Panc1 (cell line): ENCODE data around the gene CTBP1. TPM values are rescaled to one million over a fixed set of nuclear protein-coding genes. Genes with fewer than 3 reads are reported as not detected.

Experiments used
- ATAC-seq: fragments of 200-7000 bp; cut with Tn5 transposase; 2 replicates; pipeline ENCODE4 v1.9.1; 2020; ENCODE audit warnings: mild to moderate bottlenecking, moderate library complexity
- BruUV-seq: library from RNA; stranded (reverse); fragments of 400-500 nt; replicated peaks from 2 replicates; lab custom pipeline; 2021; lab: Mats Ljungman, UMichigan
- CTCF ChIA-PET: fragments of 300-600 bp; sonication (Branson Sonifier 250); formaldehyde crosslinking; loops from one replicate; lab custom pipeline; 2022; ENCODE audit warnings: antibody characterized with exemption; lab: Charles Lee
- POLR2A ChIA-PET: fragments of 300-600 bp; sonication (Branson Sonifier 250); formaldehyde crosslinking; loops from one replicate; lab custom pipeline; 2022; ENCODE audit warnings: antibody characterized with exemption; lab: Charles Lee
- DNase-seq: peaks from one replicate; pipeline ENCODE4 v3.0.0-alpha.2; 2010; ENCODE audit warnings: low read depth, low spot score
- H3K27ac ChIP-seq: 2 replicates; pipeline ENCODE4 v1.5.1; 2011; ENCODE audit warnings: mild to moderate bottlenecking, low read length, inconsistent platforms
- H3K27me3 ChIP-seq: fragments of 200-500 bp; sonication (Bioruptor generic); 2 replicates; pipeline ENCODE4 v1.6.0; 2014; ENCODE audit warnings: low read length, inconsistent platforms; ENCODE audit not compliant: control insufficient read depth, insufficient read depth
- H3K36me3 ChIP-seq: fragments of 200-500 bp; sonication (Bioruptor generic); 2 replicates; pipeline ENCODE4 v1.5.1; 2014; ENCODE audit warnings: inconsistent platforms, mild to moderate bottlenecking, low read length, moderate library complexity; ENCODE audit not compliant: control insufficient read depth, insufficient read depth
- H3K4me1 ChIP-seq: 2 replicates; pipeline ENCODE4 v1.5.1; 2011; ENCODE audit warnings: inconsistent platforms, mild to moderate bottlenecking, low read length, moderate library complexity; ENCODE audit not compliant: control insufficient read depth, insufficient read depth
- H3K4me3 ChIP-seq, 2 experiments: 2 replicates each; pipeline ENCODE4 v1.5.1; 2011 to 2012; ENCODE audit warnings: low read depth in 2 of 2, low read length in 2 of 2, mild to moderate bottlenecking in 2 of 2, inconsistent platforms in 1 of 2, moderate library complexity in 1 of 2
- H3K9me3 ChIP-seq: fragments of 200-500 bp; sonication (Bioruptor generic); 2 replicates; pipeline ENCODE4 v1.5.1; 2014; ENCODE audit warnings: low read depth, mild to moderate bottlenecking, inconsistent platforms, low read length, moderate library complexity; ENCODE audit not compliant: control insufficient read depth, insufficient read depth
- POLR2AphosphoS5 ChIP-seq: IDR thresholded peaks from 2 replicates; pipeline ENCODE4 v1.6.1; 2012; ENCODE audit warnings: mild to moderate bottlenecking, low read depth, low read length, moderate library complexity
- REST ChIP-seq, 2 experiments: IDR thresholded peaks; 2 replicates each; pipeline ENCODE4 v1.6.1; 2011 to 2012; ENCODE audit warnings: low read depth in 2 of 2, control low read depth in 1 of 2, low read length in 1 of 2, mild to moderate bottlenecking in 1 of 2, moderate library complexity in 1 of 2; ENCODE audit not compliant: insufficient read depth in 1 of 2
- SIN3A ChIP-seq: IDR thresholded peaks from 2 replicates; pipeline ENCODE4 v1.6.1; 2012; ENCODE audit warnings: low read depth, mild to moderate bottlenecking, low read length, moderate library complexity, borderline replicate concordance; ENCODE audit not compliant: insufficient read depth
- TCF7L2 ChIP-seq: IDR thresholded peaks from 2 replicates; pipeline ENCODE4 v1.6.1; 2011; ENCODE audit warnings: mild to moderate bottlenecking, low read depth, low read length, inconsistent platforms
- in situ Hi-C: cut with HindIII; loops from 2 replicates; pipeline ENCODE4 v1.10.0; 2016; ENCODE audit warnings: low sequenced_read_pairs, low pct_unique_long_range_greater_than_20kb
- intact Hi-C: fragments of 100-400 bp; cut with micrococcal nuclease; formaldehyde crosslinking; loops from one replicate; pipeline ENCODE4 v1.10.0; 2022; ENCODE audit not compliant: unreplicated experiment
- total RNA-seq: library from RNA; stranded (reverse); gene quantifications from one replicate; pipeline ENCODE4 v1.2.1, GENCODE V29; 2021; ENCODE audit not compliant: unreplicated experiment
- TF ChIP-seq, protein P1 (sequence below): fragments of 450-650 bp; IDR thresholded peaks from 2 replicates; pipeline ENCODE4 v1.5.1; 2017; ENCODE audit warnings: mild to moderate bottlenecking

Gene CTBP1
- total RNA-seq, 1 experiment from 2014 or later = 157 TPM

DNA sequence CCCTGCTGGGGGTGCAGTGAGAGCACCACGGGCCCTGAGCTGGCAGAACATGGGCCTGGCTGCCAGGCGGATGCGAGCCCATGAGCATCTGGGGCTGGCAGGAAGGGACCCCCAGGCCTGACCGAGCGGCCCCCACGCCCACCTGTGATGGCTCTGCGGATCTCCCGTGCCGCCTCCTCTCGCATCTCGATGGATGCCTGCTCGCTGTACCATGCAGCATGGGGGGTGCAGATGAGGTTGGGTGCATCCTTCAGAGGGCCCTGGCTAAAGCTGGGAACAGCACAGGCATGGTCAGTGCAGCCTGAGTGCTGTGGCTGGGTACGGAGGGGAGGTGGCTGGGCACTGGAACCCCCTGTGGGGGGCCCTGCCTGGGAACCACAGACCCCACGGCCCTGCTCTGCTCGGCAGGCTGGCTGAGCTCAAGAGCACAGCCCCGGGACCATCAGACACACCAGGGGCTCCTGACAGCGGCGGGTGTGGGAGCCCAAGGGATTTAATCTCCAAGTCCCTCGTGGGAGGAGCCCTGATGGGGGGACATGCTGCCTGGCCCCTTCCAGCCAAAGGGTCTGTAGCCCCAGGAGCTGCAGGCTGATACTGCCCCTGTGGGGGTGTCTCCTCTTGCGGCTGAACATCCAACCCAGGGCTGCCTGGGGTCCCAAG, 35.5 kb downstream of the CTBP1 start:
- Histone ChIP-seq H3K4me3 (no peak overlapping the region), H3K4me1 (peaks cover 14% of the 10 kb centered on the region), H3K9me3 (no peaks in the 10 kb centered on the region), H3K27ac (no peak overlapping the region), H3K27me3 (no peaks in the 10 kb centered on the region), H3K36me3 (no peaks in the 10 kb centered on the region)
- POLR2A ChIA-PET = no interaction called here
- in situ Hi-C loops = no loop called here
- TF ChIP-seq REST (IDR thresholded peaks at IDR 0.05; ENCODE audit: insufficient read depth in 1 of 2, low read depth in 2 of 2, low read length in 1 of 2) = no peak
- ATAC-seq = no peak
- no peak for DNase-seq
- CTCF ChIA-PET = no interaction called here
- intact Hi-C loops = no loop called here
- no TSS peak for BruUV-seq

DNA sequence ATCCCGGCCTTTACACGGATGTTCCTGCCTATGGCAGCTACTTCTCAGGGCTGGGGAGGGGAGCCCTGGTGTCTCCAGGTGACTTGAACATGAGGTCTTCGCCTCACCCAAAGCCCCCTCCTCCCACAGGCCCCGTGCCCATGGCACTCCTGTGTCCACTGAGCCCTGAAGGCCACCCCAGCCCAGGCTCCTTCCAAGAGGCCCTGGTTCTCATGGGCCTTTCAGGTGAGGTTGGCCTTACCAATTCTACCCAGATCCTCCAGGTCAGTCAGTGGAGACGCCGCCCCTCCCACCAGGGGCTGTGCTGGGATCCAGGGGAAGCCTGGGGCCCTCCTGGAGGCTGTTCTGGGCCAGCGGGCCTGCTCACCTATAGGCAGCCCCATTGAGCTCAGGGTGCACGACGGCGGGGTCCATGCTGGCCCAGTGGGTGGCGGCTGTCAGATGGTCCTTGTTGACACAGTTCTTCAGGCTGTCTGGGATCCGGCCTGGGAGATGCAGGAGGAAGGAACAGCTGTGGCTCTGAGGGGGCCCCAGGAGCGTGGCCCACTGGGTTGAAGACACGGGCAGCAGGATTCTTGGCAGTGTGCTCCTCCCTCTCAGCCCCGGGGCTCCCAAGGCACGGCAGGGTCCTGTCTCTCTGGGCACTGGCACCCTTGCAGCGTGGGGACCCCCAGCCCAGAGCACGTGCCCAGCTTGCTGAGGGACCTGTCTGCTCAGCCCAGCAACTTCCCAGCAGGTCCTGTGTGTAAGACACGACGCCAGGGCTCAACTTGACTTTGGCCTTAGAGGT, 36.2 kb downstream of the CTBP1 start:
- Histone ChIP-seq H3K36me3 (no peaks in the 10 kb centered on the region), H3K27me3 (no peaks in the 10 kb centered on the region), H3K9me3 (no peaks in the 10 kb centered on the region), H3K27ac (no peak overlapping the region), H3K4me1 (peaks cover 20% of the 10 kb centered on the region), H3K4me3 (no peak overlapping the region)
- in situ Hi-C loops (no loop called here), intact Hi-C loops (no loop called here)
- no peak for DNase-seq
- ChIA-PET CTCF (no interaction called here), POLR2A (no interaction called here)
- ATAC-seq = no peak
- TF ChIP-seq REST (IDR thresholded peaks at IDR 0.05; ENCODE audit: insufficient read depth in 1 of 2, low read depth in 2 of 2, low read length in 1 of 2) (no peak), TCF7L2 (no peak), SIN3A (no peak), POLR2AphosphoS5 (no peak)
- TF ChIP-seq, protein P1, sequence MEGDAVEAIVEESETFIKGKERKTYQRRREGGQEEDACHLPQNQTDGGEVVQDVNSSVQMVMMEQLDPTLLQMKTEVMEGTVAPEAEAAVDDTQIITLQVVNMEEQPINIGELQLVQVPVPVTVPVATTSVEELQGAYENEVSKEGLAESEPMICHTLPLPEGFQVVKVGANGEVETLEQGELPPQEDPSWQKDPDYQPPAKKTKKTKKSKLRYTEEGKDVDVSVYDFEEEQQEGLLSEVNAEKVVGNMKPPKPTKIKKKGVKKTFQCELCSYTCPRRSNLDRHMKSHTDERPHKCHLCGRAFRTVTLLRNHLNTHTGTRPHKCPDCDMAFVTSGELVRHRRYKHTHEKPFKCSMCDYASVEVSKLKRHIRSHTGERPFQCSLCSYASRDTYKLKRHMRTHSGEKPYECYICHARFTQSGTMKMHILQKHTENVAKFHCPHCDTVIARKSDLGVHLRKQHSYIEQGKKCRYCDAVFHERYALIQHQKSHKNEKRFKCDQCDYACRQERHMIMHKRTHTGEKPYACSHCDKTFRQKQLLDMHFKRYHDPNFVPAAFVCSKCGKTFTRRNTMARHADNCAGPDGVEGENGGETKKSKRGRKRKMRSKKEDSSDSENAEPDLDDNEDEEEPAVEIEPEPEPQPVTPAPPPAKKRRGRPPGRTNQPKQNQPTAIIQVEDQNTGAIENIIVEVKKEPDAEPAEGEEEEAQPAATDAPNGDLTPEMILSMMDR = no peak
- no TSS peak for BruUV-seq
